GM21360 (cell line): Measurements from ENCODE around the gene ATXN1.

Experiments
- ATAC-seq: cut with Tn5 transposase; IDR thresholded peaks from one replicate; pipeline ENCODE4 v1.9.1; 2021; ENCODE audit warnings: mild to moderate bottlenecking, moderate library complexity; ENCODE audit not compliant: unreplicated experiment

ATXN1 gene

DNA sequence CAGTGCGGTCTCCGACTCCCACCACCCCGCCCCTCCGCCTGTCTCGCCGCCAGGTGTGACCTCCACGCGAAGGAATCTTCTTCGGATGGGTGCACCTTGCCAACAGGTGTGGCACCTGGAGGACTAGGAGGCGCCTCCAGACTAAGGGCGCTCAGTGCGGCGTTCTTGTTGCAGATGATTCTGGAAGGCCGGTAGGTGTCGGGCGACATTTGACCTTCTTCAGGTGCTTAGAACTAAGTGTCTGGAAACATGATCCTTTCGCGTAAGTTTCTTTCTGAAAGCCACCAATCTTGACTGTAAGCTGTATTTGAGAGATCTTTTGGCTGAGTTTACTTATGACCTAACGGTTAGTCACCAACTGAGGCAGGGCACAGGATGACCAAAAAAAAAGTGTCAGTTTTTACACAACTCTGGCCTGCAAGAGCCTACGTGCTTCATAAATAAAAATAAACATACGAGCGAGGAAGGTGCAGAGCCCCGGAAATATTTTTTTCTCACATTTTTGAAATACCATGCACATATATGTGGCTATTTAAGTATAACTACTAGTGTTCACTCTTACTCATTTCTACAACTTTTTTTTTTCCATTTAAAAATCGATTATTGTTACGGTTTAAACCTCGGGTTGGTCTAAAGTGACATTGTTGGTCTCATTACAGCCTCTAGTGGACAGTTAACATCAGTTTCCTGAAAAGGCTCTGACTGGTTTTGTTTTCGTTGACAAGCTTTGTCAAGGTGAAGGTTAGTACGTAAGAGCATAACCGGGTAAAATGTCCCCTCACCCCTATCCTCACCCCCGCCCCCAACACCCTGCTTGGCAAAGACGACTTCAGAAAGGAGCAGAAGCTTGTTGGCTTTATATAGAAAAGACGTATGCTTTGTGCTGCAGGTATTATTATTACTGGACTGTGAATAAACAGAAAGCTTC is 1.6 kb upstream of the ATXN1 start:
- ATAC-seq = peak; percentile 29

GRCh38 chr6:16762268-16762549 is 949 bp upstream of the ATXN1 start:
- no peak for ATAC-seq

DNA sequence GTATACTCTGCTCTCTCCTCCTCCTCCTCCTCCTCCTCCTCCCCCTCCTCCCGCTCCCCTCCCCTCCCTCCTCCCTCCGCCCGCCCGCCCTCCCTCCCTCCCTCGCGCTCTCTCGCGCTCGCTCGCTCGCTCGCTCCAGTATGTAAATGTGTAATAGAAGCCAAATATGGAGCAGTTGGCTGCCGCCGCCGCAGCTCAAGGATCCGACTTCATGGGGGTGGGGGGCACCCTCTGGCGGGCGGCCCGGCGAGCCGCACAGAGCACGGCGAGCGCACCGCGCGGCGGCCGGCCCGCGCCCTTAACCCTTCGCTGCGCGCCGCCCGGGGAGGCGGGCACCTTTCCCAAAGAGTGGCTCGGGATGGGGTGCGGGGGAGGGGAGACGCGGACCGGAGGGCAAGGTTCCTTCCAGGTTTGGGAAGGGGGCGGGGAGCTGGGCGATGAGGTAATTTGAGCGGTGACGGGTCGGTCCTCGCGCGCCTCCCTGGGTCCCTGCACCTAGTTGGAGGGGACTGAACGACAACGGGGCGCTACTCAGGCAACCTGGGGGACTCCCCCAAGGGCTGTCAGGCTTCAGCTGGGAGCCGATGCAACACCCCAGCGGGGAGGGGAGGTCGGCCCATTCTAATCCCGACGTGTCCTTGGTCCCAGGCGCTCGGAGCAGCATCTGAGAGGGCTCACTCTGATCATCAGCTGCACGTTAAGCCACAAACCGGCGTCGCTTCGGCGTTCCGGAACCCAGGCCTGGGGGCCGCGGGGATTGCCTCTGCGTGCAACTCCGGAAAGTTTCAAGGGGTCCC is 409 bp upstream of the ATXN1 start:
- ATAC-seq = peak; percentile 49

- peak; percentile 26 for ATAC-seq
Observed at GRCh38 chr6:16759646-16760515, 1.4 kb downstream of the ATXN1 start.

GRCh38 chr6:16759181-16759645 is 2.0 kb downstream of the ATXN1 start:
- ATAC-seq = no peak

DNA sequence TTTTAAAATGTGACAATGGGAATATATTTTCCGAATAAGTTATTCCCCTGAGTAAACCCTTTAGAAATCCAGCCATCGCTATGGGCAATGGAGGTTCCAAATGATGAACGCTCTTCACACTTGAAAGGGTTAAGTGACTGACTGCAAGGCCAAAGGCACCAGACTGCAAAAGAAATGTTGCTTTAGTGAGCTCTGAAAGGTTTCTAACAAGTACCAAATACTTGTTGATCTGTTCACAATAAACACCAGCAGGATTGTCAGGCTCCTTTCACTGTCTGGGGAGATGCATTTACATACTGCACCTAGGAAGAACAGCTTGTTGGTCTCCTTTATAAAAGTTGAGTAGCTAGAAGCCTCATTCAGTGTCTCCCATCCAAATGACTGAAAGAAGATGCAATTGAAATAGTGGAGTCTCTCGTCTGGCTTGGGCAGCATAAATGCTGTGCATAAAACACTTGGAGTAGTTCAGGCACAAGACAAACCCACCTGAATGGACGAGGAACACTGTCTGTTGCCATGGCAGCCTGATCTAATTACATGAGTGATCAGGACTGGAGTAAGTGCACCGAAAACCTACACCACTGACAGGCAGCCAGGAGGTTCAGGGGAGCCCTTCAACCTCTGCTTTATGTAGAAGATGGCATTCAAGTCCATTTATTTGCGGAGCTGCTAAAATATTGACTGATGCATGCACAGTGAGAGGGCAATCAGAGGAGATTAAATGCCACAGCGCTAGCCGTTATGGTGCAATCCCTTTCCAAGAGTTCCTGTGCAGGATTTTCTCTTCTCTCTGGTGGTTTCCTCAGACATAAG is 2.9 kb downstream of the ATXN1 start:
- ATAC-seq = no peak

GRCh38 chr6:16757332-16757731 is 3.9 kb downstream of the ATXN1 start:
- no peak for ATAC-seq

DNA sequence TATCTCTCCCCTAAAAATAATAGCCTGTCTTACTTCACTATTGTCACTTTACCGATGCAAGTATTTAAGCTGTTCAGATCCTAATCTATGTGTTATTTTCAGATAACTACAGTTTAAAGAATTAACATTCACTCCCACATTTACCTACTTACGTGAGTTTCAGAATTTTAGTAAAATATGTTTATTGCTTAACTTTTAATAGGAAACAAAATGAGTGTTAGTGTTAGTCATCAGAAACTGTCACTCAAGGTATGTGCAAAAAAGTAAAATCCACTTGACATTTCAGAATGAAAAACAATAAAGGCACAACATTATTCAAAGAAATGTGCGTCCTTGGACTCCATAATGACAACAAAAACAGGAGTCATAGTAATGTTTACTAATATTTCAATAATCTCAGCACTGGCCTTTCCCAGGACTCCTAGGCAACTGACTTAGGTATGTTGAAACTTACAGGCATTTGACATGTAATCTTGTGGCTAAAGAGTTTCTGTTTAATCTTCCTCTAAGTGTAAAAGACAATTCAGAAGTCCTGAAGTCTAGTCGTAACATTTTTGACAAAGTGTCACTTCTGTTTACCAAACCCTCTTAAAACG is 4.5 kb downstream of the ATXN1 start:
- ATAC-seq = no peak

GRCh38 chr6:16755544-16755943 is 5.7 kb downstream of the ATXN1 start:
- no peak for ATAC-seq

DNA sequence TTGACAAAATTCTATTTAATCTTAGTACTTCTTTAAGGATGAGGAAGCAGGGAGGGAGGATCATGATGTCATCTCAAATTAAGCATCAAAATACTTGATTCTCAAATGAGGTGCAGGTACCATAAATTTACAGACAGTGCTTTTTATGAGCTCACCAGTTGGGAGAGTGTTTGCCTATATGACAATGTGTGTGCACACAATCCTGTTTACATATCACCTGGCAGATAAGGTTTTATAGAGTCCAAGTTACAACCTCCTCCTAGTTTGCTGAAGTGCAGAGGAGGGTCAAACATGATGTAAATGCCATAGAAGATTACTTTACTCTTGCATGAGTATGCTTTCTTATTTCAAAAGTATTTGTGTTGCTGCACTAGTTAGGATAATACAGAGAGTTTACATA is 6.4 kb downstream of the ATXN1 start:
- no peak for ATAC-seq

DNA sequence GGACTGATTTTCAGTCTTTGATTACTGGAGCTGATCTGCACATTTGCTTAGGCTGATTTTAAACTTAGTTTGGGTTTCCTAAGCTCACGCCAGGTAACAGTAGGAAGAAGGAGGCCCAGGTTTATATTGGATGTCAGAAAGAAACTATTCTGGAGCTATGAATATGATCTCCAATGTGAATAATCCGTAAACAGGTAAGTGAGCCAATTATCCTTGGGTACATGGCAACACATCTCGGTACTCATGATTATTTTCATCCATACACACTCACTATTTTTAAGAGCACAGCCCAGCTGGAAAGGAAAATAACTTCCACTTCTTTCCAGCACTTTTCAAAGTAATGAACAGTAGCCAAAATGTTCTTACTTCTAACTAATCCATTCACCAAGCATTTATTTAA is 7.0 kb downstream of the ATXN1 start:
- ATAC-seq = no peak

GRCh38 chr6:16753341-16753740 is 7.9 kb downstream of the ATXN1 start:
- no peak for ATAC-seq

DNA sequence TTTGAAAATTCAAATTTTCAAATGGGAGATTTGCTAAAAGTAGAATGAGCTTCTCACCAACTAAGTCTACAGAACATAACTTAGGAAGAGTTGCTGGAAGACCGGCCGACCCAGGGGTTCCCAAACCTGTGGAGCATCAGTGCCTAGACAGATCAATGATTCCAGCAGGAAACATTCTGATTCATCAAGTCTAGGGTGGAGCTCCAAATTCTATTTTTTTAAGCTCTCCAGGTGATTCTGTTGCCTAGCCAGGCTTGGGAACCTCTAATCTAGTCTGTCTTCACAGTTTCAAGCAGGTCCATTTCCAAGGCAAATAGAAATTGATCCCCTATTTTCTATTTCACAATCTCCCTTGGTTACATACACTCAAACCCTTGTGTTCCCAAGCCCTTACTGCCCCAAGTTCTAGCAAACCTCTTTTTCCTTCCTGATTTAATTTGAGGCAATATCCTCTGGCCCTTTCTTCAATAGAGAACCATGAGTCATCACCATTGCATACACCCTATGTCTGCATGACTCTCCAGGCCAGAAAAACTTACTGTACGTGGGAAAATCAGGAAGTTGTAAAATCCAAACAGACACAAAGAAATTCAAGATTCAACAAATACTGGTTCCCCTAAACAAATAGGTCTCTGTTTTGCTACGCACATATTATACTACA is 8.9 kb downstream of the ATXN1 start:
- ATAC-seq = no peak

GRCh38 chr6:16751251-16751946 is 9.9 kb downstream of the ATXN1 start:
- no peak for ATAC-seq

DNA sequence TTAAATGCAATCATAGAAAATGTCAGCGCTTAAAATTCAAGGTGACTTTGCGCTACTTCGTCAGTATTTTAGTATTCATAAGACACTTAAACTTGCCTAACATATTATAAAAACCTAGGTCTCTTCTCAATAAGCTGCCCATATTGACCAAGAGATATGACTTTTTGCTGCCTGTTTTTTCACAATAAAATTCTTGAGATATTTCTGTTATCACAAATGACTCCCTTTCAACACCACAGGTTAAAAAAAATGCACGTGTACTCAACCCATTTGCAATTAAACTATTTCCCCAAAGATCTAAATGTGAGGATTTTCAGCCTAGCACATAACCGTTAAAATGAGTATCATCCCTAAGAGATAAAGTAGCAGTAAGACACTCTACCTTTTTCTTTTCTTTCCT is 10.7 kb downstream of the ATXN1 start:
- ATAC-seq = no peak

DNA sequence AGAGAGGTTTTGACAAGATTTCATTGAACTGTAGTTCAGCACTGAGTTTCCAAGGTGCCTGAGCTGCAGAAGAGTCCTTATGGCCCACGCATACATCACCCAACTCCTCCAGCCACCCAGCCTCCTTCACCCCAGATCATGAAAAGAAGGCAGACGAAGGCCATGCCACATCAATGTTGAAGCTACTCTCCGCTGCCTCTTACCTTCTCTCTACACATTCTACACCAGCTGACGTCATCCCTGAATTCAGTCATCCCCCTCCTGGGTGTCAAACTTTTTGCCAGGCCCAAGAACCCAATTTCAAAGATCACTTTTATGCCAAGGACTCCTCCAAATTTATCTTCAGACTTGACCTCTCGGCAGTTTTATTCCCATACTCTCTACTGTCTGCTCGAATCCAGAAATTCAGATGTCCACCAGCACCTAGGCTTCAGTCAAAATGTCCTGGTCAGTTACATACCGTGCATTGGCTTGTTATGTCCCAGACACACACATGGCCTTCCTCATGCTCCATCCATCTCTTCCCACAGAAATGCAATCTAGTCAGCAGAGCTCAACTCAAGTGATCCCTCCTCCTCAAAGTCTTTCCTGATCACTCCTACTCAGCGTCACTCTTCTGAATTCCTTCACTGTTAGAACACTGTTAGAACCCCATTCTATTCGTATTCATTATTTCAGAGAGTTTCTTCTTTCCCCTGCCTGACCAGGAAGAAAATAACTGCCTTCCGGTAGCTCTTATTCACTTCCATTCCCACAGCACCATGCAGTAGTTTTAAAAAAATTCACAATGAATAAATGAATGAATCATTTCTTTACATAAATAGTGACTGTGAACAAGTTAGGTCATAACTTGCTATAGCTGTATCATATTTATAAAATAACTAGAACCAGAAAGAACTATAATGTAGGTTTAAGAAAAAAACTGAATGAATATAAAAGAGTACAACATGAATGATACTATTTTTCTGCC is 11.5 kb downstream of the ATXN1 start:
- ATAC-seq = no peak

- no peak for ATAC-seq
Observed at GRCh38 chr6:16748025-16748319, 13.3 kb downstream of the ATXN1 start.
